Measurements from ENCODE around the gene STAU1. TPM values are rescaled to one million over a fixed set of nuclear protein-coding genes. Genes with fewer than 3 reads are reported as not detected.
"Not testable (repeated sequence)": the region's sequence is repeated elsewhere in the genome, so short reads cannot be mapped to it uniquely, and the experiment has no call there.

The STAU1 gene
- total RNA-seq, 4 donors from 2014 or later, result 51.4 to 65.6 (median 58.7) TPM

DNA sequence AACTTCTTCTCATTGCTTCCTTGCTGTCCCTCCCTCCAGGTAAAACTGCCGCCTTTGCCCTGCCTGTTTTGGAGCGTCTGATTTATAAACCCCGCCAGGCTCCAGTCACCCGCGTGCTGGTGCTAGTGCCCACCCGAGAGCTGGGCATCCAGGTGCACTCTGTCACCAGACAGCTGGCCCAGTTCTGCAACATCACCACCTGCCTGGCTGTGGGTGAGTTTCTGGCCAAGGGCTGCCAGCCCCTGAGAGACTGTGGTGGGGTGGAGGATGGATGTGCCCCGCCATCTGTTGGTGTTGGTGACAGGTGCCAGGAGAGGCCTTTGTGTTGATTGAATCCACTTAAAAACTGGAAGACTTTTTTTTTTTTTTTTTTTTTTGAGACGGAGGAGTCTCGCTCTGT, 40.5 kb upstream of the STAU1 start:
- TF ChIP-seq POLR2A (IDR thresholded peaks at IDR 0.05), result no peak
- TF ChIP-seq, protein P1, sequence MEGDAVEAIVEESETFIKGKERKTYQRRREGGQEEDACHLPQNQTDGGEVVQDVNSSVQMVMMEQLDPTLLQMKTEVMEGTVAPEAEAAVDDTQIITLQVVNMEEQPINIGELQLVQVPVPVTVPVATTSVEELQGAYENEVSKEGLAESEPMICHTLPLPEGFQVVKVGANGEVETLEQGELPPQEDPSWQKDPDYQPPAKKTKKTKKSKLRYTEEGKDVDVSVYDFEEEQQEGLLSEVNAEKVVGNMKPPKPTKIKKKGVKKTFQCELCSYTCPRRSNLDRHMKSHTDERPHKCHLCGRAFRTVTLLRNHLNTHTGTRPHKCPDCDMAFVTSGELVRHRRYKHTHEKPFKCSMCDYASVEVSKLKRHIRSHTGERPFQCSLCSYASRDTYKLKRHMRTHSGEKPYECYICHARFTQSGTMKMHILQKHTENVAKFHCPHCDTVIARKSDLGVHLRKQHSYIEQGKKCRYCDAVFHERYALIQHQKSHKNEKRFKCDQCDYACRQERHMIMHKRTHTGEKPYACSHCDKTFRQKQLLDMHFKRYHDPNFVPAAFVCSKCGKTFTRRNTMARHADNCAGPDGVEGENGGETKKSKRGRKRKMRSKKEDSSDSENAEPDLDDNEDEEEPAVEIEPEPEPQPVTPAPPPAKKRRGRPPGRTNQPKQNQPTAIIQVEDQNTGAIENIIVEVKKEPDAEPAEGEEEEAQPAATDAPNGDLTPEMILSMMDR (IDR thresholded peaks at IDR 0.05), result no peak
- no peaks in the 10 kb centered on the region for H3K9me3 ChIP-seq
- WGBS, 2 donors, result 93 to 96% methylated on average over 6 to 9 of the region's 9 CpGs
- H3K4me3 ChIP-seq, result no peak overlapping the region
- intact Hi-C loops (cut with DNase I), result no loop called here
- H3K4me1 ChIP-seq, result no peaks in the 10 kb centered on the region
- no peak for DNase-seq
- H3K27ac ChIP-seq, result no peak overlapping the region
- no peaks in the 10 kb centered on the region for H3K27me3 ChIP-seq
- H3K36me3 ChIP-seq, result peaks cover 36 to 99% (median 69%) of the 10 kb centered on the region in 3 donors

GRCh38 chr20:49225896-49226295, 37.8 kb upstream of the STAU1 start:
- intact Hi-C loops (cut with DNase I), result no loop called here
- H3K36me3 ChIP-seq, result peaks cover 30 to 99% (median 69%) of the 10 kb centered on the region in 3 donors
- 92% methylated on average over 7 of the region's 7 CpGs for WGBS, 2 donors

GRCh38 chr20:49219924-49220831, 32.0 kb upstream of the STAU1 start:
- TF ChIP-seq, protein P1 (IDR thresholded peaks at IDR 0.05), result no peak
- no peak for TF ChIP-seq POLR2A (IDR thresholded peaks at IDR 0.05)
- H3K4me3 ChIP-seq, result peak overlapping the region; percentile 54 to 84 (median 80)
- intact Hi-C loops (cut with DNase I), result no loop called here
- no peak for DNase-seq
- WGBS, 2 donors, result 64 to 67% methylated on average over 20 to 22 of the region's 28 CpGs
- no peaks in the 10 kb centered on the region for H3K27me3 ChIP-seq
- H3K4me1 ChIP-seq, result peaks cover 10 to 31% (median 10%) of the 10 kb centered on the region in 3 donors
- H3K9me3 ChIP-seq, result no peaks in the 10 kb centered on the region
- H3K36me3 ChIP-seq, result peaks cover 4 to 45% (median 31%) of the 10 kb centered on the region in 3 donors
- peak overlapping the region; percentile 89 to 95 (median 94) for H3K27ac ChIP-seq

More at GRCh38 chr20:49225896-49226295, 37.8 kb upstream of the STAU1 start:
- peaks cover 0 to 2% (median under 1%) of the 10 kb centered on the region in 3 donors for H3K4me1 ChIP-seq
- H3K27me3 ChIP-seq, result no peaks in the 10 kb centered on the region
- H3K4me3 ChIP-seq, result no peak overlapping the region
- no peak overlapping the region for H3K27ac ChIP-seq
- DNase-seq, result no peak
- no peaks in the 10 kb centered on the region for H3K9me3 ChIP-seq
- TF ChIP-seq, protein P1 (IDR thresholded peaks at IDR 0.05), result no peak
- no peak for TF ChIP-seq POLR2A (IDR thresholded peaks at IDR 0.05)

DNA sequence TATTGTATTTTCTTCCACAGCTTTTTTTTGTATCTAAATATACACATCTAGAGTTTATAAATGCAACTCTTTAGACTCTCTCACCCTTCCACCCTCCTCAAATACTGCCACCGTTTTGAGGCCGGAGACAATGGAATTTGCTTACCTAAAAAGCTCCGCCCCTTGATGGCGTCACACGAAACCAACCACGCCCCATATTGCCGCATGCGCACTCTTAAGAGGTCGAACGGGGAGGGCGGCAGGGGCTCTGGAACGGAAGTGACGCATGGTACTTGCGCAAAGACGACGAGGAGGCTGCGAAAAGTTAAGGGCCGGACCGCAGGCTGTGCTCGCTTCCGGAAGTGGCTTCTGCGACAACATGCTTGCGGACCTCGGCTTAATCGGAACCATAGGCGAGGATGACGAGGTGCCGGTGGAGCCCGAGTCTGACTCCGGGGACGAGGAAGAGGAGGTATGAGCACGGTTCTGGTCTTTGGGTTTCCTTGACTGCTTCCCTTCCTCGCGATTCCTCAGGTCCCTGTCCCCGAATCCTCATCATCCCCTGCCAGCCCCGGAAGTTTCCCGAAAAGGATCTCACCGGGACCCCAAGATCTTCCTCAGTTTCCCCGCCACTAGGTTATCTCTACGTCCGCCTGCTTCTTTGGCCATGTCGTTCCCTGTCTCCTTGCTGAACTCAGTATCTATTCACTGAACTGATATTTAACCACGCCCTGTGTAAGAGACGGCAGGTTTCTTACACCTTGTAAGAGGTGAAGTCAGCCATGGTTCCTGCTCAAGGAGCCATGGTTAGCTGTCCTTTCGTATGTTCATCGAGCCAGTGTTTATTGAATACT, 31.2 kb upstream of the STAU1 start, which contains the start of gene DDX27:
TSS of gene DDX27 (plus strand) at position 326 of the 833 bp plus-strand sequence. CDS start at position 359, 33 bp downstream.
- H3K4me1 ChIP-seq, result peaks cover 10 to 31% (median 10%) of the 10 kb centered on the region in 3 donors
- WGBS, 2 donors, result 0% methylated on average over 27 to 41 of the region's 46 CpGs

GRCh38 chr20:49218739-49219090, 30.6 kb upstream of the STAU1 start:
- peak overlapping the region in 3 of 4 donors; percentile 80 to 84 (median 81) for H3K4me3 ChIP-seq
- 45 to 56% methylated on average over 5 to 13 of the region's 13 CpGs for WGBS, 2 donors
- H3K27ac ChIP-seq, result peak overlapping the region; percentile 22 to 95 (median 90)
- H3K27me3 ChIP-seq; DNase-seq; intact Hi-C loops (cut with DNase I); H3K9me3 ChIP-seq: not testable (repeated sequence)
- H3K4me1 ChIP-seq, result peaks cover 10 to 31% (median 10%) of the 10 kb centered on the region in 3 donors
- peaks cover 0 to 30% (median 17%) of the 10 kb centered on the region in 3 donors for H3K36me3 ChIP-seq

More for the DNA sequence above, 31.2 kb upstream of the STAU1 start, which contains the start of gene DDX27:
- intact Hi-C loops (cut with DNase I), result no loop called here
- DNase-seq, result peak; percentile 92
- TF ChIP-seq, protein P1 (IDR thresholded peaks at IDR 0.05), result peak in 3 of 6 experiments; percentile 9 to 43 (median 11)
- peak in 3 of 4 donors; percentile 85 to 90 (median 86) for TF ChIP-seq POLR2A (IDR thresholded peaks at IDR 0.05)
- Histone ChIP-seq H3K9me3 (no peaks in the 10 kb centered on the region), H3K27ac (peak within 1 kb of the TSS; percentile 89 to 95 (median 94)), H3K4me3 (peak within 1 kb of the TSS; percentile 54 to 84 (median 80)), H3K27me3 (no peaks in the 10 kb centered on the region), H3K36me3 (peaks cover 0 to 36% (median 22%) of the 10 kb centered on the region in 3 donors)
